SK-N-MC (cell line): ENCODE results near the gene OR10H5.
"Not testable (repeated sequence)": the region's sequence is repeated elsewhere in the genome, so short reads cannot be mapped to it uniquely, and the experiment has no call there.

Source experiments
- DNase-seq: peaks from one replicate; pipeline ENCODE4 v3.0.0-alpha.2; 2011; ENCODE audit warnings: low read depth, low spot score
- H3K27ac ChIP-seq: fragments of 200-600 bp; sonication (generic); 2 replicates; pipeline ENCODE4 v1.5.1; 2016; ENCODE audit warnings: mixed run types
- H3K36me3 ChIP-seq: fragments of 200-600 bp; sonication (generic); 2 replicates; pipeline ENCODE4 v1.6.1; 2017; ENCODE audit warnings: antibody characterized with exemption, low read length, mixed read lengths; ENCODE audit not compliant: insufficient read depth
- H3K4me3 ChIP-seq: fragments of 200-600 bp; sonication (generic); 2 replicates; pipeline ENCODE4 v1.5.1; 2016
- H3K9ac ChIP-seq: fragments of 200-600 bp; sonication (generic); 2 replicates; pipeline ENCODE4 v1.8.0; 2017; ENCODE audit warnings: mixed run types, mixed read lengths; ENCODE audit not compliant: insufficient read length
- H3K9me3 ChIP-seq: fragments of 200-600 bp; sonication (generic); 2 replicates; pipeline ENCODE4 v1.6.1; 2017; ENCODE audit warnings: low read depth, mild to moderate bottlenecking, antibody characterized with exemption, low read length, moderate library complexity, mixed read lengths
- EZH2 ChIP-seq: fragments of 200-600 bp; sonication (generic); IDR thresholded peaks from one replicate; pipeline ENCODE4 v1.6.1; 2017; ENCODE audit warnings: antibody characterized with exemption
- FOXP2 ChIP-seq: optimal IDR thresholded peaks from 2 replicates; pipeline ENCODE3; 2011; ENCODE audit warnings: mild to moderate bottlenecking, moderate library complexity; ENCODE audit not compliant: insufficient read depth; ENCODE audit errors: extremely low read length, control extremely low read depth
- POLR2AphosphoS5 ChIP-seq: IDR thresholded peaks from 2 replicates; pipeline ENCODE4 v1.6.1; 2012; ENCODE audit warnings: mild to moderate bottlenecking, low read depth, low read length, borderline replicate concordance

OR10H5 gene

GRCh38 chr19:15788594-15789270, 1.3 kb downstream of the OR10H5 start:
- Histone ChIP-seq H3K9me3 (no peaks in the 10 kb centered on the region), H3K27ac (no peak overlapping the region), H3K9ac (no peak overlapping the region), H3K4me3 (no peak overlapping the region), H3K36me3 (no peaks in the 10 kb centered on the region)
- DNase-seq: no peak
- TF ChIP-seq EZH2 (no peak), POLR2AphosphoS5 (no peak)

- no peak for DNase-seq
Observed at GRCh38 chr19:15790096-15790495, 2.6 kb downstream of the OR10H5 start.

GRCh38 chr19:15794279-15794678, 6.8 kb downstream of the OR10H5 start:
- H3K9ac ChIP-seq, H3K27ac ChIP-seq, DNase-seq, H3K4me3 ChIP-seq, H3K36me3 ChIP-seq, H3K9me3 ChIP-seq: not testable (repeated sequence)

More at GRCh38 chr19:15790096-15790495, 2.6 kb downstream of the OR10H5 start:
- Histone ChIP-seq H3K9ac (no peak overlapping the region), H3K4me3 (no peak overlapping the region), H3K27ac (no peak overlapping the region), H3K36me3 (no peaks in the 10 kb centered on the region), H3K9me3 (no peaks in the 10 kb centered on the region)
- no peak for TF ChIP-seq EZH2
- no peak for TF ChIP-seq POLR2AphosphoS5
- TF ChIP-seq FOXP2: no peak

DNA sequence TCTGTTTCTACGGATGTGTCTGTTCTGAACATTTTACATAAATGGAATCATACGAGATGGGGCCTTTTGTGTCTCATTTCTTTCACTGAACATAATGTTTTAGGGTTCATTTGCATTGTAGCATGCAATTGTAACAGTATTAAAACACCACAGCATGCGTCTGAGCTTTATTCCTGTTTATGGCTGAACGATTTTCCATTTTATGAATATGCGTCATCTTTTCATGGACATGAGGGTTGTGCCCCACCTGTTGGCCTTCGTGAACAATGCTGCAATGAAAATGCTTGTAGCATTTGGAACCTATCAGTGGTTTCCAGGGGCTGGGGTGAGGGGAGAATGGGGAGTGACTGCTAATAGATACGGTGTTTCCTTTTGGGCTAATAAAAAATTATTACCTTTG, 22.9 kb downstream of the OR10H5 start:
- H3K27ac ChIP-seq: no peak overlapping the region
- H3K9ac ChIP-seq: no peak overlapping the region
- H3K9me3 ChIP-seq: no peaks in the 10 kb centered on the region
- TF ChIP-seq EZH2 (no peak), POLR2AphosphoS5 (no peak), FOXP2 (no peak)
- no peak for DNase-seq
- no peak overlapping the region for H3K4me3 ChIP-seq
- no peaks in the 10 kb centered on the region for H3K36me3 ChIP-seq

DNA sequence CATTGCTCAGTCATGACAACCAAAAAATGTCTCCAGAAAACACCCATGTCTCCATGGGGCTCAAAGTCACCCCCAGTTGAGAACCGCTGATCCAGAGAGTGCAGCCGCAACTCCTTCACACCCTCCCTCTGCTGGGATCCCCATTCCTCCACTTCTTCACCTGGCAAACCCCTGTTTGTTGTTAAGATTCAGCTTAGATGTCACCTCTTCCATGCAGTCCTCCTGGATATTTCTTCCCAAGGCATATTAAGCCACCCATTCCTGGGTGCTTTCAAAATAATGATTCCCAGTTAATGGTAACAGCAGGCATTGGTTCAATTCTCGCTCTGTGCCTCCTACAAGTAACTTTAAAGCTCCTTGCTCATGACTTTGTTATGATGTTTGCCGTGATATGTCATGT, 24.0 kb downstream of the OR10H5 start:
- no peaks in the 10 kb centered on the region for H3K36me3 ChIP-seq
- DNase-seq: no peak
- no peak overlapping the region for H3K4me3 ChIP-seq
- TF ChIP-seq EZH2 (no peak), POLR2AphosphoS5 (no peak), FOXP2 (no peak)
- no peak overlapping the region for H3K9ac ChIP-seq
- no peak overlapping the region for H3K27ac ChIP-seq
- H3K9me3 ChIP-seq: no peaks in the 10 kb centered on the region

GRCh38 chr19:15812060-15812722, 24.7 kb downstream of the OR10H5 start:
- DNase-seq: no peak
- Histone ChIP-seq H3K9ac (no peak overlapping the region), H3K36me3 (no peaks in the 10 kb centered on the region), H3K4me3 (no peak overlapping the region), H3K27ac (no peak overlapping the region), H3K9me3 (no peaks in the 10 kb centered on the region)
- no peak for TF ChIP-seq POLR2AphosphoS5
- TF ChIP-seq FOXP2: no peak
- TF ChIP-seq EZH2: no peak

DNA sequence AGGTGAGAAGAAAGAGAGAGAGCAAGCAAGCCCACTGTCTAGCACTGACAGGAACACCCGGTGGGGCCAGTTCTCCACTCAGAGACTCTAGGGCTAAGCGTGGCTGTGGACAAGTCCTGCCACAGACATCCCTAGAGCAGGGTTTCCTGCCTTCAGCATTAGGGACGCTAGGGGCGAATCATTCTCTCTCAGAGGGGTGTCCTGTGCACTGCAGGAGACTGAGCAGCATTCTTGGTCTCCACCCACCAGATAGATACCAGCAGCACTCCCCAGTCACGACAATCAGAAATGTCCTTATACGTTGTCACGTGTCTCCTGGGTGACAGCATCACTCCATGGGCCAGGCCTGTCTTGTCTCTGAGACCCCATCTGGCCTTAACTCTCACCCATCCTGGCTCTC, 26.5 kb downstream of the OR10H5 start:
- no peak overlapping the region for H3K27ac ChIP-seq
- TF ChIP-seq FOXP2: no peak
- no peak for TF ChIP-seq EZH2
- no peak for TF ChIP-seq POLR2AphosphoS5
- H3K9me3 ChIP-seq: no peaks in the 10 kb centered on the region
- no peak overlapping the region for H3K9ac ChIP-seq
- H3K36me3 ChIP-seq: no peaks in the 10 kb centered on the region
- no peak overlapping the region for H3K4me3 ChIP-seq
- DNase-seq: no peak

DNA sequence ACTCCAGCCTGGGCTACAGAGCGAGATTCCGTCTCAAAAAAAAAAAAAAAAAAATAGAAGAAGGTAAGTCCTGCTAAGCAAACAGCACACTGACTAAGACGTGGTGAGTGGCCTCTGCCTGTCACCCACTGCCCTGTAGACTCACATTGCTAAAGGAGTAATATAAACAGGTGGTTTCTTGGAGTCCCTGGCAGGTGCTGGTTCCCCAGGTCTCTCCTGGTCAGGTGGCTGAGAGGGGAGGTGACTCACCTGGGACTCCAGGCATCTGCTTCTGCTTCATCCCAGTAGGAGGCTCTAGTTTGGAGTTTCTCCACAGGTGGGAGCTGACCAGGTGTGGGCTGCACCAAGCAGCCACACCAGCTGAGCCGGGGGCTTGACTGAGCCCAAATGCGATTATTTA, 27.8 kb downstream of the OR10H5 start, which contains the start of gene OR10H1:
Gene OR10H1, minus strand, starts transcription at position 359 of the 400 bp plus-strand sequence. CDS start 7,627 bp downstream, outside the sequence.
- H3K9me3 ChIP-seq: no peaks in the 10 kb centered on the region
- no peak within 1 kb of the TSS for H3K9ac ChIP-seq
- no peak for DNase-seq
- no peak within 1 kb of the TSS for H3K4me3 ChIP-seq
- no peaks in the 10 kb centered on the region for H3K36me3 ChIP-seq
- TF ChIP-seq FOXP2 (no peak), EZH2 (no peak), POLR2AphosphoS5 (no peak)
- H3K27ac ChIP-seq: no peak within 1 kb of the TSS

DNA sequence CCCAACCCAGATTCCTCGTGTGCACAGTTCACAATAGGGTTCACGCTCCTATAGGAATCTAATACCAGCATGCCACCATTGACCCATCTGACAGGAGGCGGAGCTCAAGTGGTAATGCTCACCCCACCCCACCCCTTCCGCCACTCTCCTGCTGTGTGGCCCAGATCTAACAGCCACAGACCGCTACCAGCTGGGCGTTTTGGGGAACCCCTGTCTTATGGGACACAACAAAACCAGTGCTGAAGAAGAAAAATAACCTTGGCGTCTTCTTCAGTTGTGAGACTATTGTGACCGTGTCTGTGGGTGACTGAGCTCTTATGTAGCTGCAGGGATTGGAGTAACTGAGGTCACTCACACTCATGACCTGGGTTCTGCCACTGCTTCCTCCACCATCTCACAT, 33.2 kb downstream of the OR10H5 start:
- H3K36me3 ChIP-seq: no peaks in the 10 kb centered on the region
- no peak overlapping the region for H3K4me3 ChIP-seq
- H3K9ac ChIP-seq: no peak overlapping the region
- H3K9me3 ChIP-seq: no peaks in the 10 kb centered on the region
- TF ChIP-seq FOXP2: no peak
- no peak for TF ChIP-seq POLR2AphosphoS5
- no peak for TF ChIP-seq EZH2
- H3K27ac ChIP-seq: no peak overlapping the region
- no peak for DNase-seq
